ENCODE measurements around the gene PDE4B. TPM values are rescaled to one million over a fixed set of nuclear protein-coding genes. Genes with fewer than 3 reads are reported as not detected.

Gene PDE4B
- total RNA-seq, 1 donor from 2014 or later, result 18.6 TPM

- no peak for DNase-seq (ENCODE audit: low spot score)
Observed at GRCh38 chr1:66254785-66255184, 462.1 kb downstream of the PDE4B start.

GRCh38 chr1:66256629-66257572 is 464.2 kb downstream of the PDE4B start:
- DNase-seq (ENCODE audit: low spot score), result no peak

GRCh38 chr1:66258404-66259105 is 465.9 kb downstream of the PDE4B start:
- DNase-seq (ENCODE audit: low spot score), result no peak

DNA sequence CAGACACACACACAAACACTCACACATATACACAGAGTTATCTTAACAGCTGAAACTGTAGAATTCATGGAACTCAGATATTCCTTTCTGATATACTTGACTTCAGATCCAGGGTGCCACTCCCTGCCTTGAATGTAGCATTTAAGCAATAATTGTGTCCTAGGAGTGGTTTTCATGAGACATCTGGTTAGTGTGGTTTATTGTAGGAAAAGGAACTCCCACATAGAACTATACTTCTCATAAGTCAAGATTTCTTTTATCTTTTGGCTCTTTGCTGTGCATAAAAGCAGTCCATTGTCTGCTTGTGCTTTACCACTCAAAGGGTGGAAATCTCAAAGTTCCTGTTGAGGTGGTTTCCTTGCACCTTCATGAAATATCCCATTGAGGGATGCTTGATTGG is 468.7 kb downstream of the PDE4B start:
- no peak for DNase-seq (ENCODE audit: low spot score)

DNA sequence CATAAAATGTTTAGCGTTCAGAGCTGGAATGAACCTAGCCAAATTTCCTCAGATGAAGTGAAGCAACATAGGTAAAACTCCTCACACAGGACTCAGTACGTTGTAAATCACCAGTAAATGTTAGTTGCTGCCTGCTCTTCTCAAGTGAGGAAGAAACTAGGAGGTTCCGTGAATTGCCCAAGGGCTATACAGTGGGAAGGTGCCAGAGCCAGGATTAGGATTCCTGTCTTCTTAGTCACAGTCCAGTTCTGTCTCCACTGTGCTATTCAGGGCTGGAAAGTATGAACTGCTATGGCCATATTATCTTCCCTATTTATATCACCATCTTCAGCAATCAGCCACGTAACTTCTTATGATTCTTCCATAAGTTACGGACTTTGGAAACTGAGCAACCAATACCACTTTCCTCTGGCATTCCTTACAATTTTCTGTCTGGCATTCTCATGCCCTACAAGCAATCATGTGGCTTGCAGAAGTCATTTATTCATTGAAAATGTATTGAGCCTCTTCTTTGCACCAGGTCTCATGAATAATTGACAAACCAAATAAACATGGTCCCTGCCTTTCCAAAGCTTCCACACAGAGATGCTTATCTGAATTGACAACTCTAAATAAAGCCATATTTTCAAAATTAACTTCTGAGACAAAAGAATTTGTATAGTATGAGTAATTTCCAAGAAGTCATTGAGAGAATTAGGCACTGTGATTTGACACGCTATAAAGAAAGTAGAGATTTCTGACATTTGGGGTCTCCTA is 469.7 kb downstream of the PDE4B start:
- no peak for DNase-seq (ENCODE audit: low spot score)

GRCh38 chr1:66265268-66265667 is 472.6 kb downstream of the PDE4B start:
- DNase-seq (ENCODE audit: low spot score), result no peak

DNA sequence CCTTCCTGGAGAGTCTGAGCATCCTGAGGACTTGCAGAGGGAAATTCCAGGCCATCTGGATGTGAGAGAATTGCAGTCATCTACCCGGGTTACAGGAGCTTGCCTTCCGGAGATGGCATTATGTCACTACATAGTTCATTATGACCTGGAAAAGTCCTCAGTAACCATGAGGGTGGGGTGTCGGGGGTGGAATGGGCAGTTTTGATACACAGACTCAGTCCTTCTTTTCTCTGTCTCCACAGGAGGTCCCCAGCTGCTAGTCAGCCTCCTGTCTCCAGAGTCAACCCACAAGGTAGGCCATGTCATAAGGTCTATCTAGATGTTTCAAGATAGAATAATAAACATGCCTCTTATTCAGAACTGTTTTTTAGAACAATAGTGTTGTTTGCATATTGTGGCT is 473.1 kb downstream of the PDE4B start:
- no peak for DNase-seq (ENCODE audit: low spot score)

- no peak for DNase-seq (ENCODE audit: low spot score)
Observed at GRCh38 chr1:66266350-66266749, 473.7 kb downstream of the PDE4B start.

DNA sequence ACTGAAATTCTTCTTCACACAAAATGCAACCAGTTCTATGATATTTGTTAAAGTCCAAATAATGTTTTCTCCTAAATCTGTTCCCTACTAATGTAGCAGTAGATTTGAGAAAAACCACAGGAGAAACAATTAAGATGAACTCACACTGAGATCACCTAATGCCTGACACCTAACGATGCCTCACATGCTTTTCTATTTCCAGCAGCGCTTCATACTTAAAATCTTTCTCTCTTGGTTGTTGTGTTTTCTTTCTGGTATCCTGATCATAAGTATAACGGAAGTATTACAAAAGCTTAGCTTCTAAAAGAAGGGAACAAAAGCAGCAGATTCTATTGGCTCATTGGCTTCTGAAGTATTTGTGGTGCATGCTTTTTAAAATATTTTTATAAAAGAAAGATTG is 474.1 kb downstream of the PDE4B start:
- DNase-seq (ENCODE audit: low spot score), result no peak

DNA sequence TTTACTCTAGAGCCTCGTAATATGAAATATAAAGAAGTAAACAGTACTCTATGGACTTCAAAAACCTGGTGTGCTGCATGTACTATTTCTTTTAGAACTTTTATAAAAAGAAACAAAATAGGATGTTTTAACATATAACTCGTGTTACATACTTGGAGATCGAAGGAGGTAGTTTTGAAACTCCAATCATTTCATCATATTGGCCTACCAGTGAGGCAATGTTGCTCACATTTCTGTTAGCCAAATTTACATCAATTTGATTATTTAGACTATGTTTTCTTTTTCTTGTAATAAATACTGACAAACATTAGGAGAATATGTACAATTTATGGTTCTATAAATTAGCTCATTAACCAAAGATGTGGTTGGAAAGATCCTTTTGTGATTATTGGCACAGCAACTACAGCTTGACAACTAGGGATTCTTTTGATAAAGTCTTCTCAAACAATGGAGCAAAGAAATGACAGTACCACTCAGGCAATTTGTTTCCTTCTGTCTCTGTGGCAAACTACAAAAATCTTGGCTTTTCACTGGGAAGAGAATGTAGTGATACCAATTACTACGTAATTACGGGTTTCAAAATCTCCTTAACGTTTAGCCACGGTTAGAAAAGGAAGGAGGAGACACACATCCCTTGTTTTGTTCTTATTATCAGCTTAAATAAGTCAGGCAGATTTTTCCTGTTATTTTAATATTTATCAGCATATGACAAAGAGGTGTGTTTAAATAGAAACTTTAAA is 474.7 kb downstream of the PDE4B start:
- DNase-seq (ENCODE audit: low spot score), result no peak

- no peak for DNase-seq (ENCODE audit: low spot score)
Observed at GRCh38 chr1:66269222-66269621, 476.5 kb downstream of the PDE4B start.

- no peak for DNase-seq (ENCODE audit: low spot score)
Observed at GRCh38 chr1:66270119-66270812, 477.6 kb downstream of the PDE4B start.

DNA sequence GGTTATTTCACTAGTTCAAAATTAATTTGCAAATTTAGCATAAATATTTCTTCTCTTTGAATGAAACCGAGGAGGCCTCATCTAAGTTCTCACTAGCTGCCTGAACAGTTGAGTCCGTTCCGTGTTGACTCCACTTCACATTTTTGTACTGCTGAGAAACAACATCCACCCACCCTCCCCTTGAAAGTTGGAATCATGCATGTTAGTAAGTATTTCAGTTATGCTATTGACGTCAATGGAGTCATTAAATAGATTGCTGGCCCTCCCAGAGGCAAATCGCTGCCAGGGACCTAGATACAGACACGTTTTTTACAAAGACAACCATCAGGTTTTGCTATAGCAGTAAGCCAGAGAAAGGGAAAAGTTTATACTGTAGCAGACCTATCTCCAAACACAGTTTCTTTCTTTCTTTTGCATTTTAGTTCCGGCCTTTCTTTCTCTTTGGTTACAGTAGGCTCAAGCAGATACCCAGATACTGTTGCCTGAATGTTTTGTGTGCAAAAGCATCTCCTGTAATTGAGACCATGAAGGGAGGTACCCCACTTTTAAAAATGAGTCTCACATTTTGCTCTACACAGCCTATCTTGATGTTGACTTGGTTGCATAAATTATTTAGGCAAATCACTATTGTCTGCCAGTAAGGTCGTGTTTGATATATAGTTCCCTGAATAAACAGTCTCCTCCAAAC is 478.7 kb downstream of the PDE4B start:
- DNase-seq (ENCODE audit: low spot score), result no peak

DNA sequence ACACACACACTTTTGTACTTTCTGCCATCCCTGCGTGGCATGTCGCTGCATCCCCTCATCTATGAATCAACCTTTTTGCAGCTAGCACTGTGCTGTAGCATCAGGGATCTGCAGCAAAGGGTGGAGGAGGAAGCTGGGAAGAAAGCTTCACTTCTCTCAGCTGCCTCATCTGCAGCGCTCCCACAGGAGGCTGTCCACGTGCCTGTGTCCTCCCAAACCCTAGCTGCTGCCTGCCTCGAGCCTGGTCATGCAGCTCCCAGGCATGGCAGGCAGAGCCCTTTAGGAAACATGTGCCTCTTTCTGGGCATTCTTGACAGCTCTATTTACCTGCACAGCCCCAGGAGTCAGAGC is 479.2 kb downstream of the PDE4B start:
- DNase-seq (ENCODE audit: low spot score), result no peak

DNA sequence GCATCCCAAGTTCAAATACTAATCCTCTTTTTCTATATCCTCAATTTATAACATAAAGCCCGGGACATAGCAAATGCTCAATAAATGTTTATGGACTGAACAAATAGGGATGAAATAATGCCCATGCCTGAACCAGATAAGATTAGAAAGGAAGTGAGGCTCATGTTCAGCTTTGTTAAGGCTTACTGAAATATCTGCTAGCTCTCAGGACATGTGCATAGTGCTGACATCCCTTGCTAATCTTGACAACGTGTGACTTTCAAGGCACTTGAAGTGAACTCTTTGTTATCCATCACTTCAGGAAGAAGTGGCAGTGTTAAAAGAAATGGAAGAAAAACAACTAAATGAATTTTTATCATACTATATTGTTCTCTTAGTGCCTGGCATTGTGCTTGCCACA is 481.0 kb downstream of the PDE4B start:
- DNase-seq (ENCODE audit: low spot score), result no peak

DNA sequence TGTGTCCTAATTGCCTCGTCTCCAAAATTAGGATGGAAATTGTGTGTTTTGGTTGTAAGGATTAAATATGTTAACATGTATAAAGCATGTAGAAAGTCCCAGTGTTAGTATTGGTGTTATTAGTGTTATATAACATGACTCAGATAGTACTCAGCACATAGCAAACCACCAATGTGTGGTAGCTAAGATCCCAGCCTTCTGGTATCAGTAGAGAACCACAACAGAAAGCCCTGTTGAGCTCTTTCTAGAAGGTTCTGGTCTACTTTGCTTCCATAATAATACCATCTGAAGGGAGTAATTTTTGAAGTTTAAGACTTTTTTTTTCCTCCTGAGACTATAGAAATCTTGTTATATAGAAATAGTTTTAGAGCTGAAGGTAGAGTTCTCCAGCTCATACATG is 481.9 kb downstream of the PDE4B start:
- no peak for DNase-seq (ENCODE audit: low spot score)

DNA sequence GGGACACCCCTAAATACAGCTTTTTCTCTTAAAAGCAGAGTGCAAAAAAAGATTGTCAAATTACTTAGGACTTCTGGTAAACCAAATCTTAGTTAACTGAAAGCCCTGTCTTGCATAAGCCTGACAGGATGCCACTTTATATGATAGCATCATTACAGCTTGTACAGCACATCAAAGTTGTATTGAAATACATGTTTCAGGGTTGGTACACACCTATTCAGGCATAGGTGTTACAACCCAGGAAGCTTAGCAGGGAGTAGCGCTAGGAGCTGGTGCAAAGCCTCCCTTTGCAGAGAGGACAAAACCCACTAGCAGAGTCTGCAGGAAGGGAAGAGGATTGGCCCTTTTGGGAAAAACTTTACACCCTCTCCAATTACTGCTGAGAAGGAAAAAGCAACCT is 482.4 kb downstream of the PDE4B start:
- DNase-seq (ENCODE audit: low spot score), result no peak

DNA sequence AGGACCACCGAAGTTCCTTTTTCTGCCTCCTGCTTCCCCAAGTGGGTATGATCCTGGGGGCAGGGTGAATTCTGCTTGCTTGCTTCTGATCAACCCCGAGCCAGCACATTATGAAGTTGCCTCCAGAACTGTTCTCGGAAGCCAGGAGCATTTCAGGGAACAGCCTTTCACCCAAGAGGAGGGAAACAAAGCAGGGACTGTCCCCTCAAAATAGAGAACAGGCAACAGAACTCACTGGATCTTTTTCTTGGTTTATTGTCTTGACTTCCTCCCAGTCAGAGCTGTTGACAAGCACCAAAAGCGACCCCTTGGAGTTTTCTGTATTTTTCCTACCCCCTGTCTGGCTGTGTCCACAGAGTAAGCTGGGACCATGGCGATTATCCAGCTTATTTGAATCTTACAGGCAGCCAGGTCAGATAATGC is 482.9 kb downstream of the PDE4B start:
- no peak for DNase-seq (ENCODE audit: low spot score)

GRCh38 chr1:66276218-66276617 is 483.5 kb downstream of the PDE4B start:
- DNase-seq (ENCODE audit: low spot score), result no peak
